AG10803 (cell line): ENCODE data around the gene PEX7.
A peak's percentile ranks its signal among the peaks of the same experiment; 100 is the strongest.
"Not testable (repeated sequence)": the region's sequence is repeated elsewhere in the genome, so short reads cannot be mapped to it uniquely, and the experiment has no call there.

Experiments used
- DNase-seq: peaks from one replicate; pipeline ENCODE4 v3.0.0; 2010; ENCODE audit warnings: low read depth
- H3K4me3 ChIP-seq: 2 replicates; pipeline ENCODE4 v1.5.1; 2011; ENCODE audit warnings: mild to moderate bottlenecking, low read length, control low read depth
- TF ChIP-seq, protein P1 (sequence below): conservative IDR thresholded peaks from 2 replicates; pipeline ENCODE4 v1.5.1; 2011; ENCODE audit warnings: mild to moderate bottlenecking, low read length, control low read depth, inconsistent platforms

PEX7 gene

GRCh38 chr6:136843210-136843609, 20.8 kb downstream of the PEX7 start:
- no peak for DNase-seq
- H3K4me3 ChIP-seq: no peak overlapping the region
- TF ChIP-seq, protein P1, sequence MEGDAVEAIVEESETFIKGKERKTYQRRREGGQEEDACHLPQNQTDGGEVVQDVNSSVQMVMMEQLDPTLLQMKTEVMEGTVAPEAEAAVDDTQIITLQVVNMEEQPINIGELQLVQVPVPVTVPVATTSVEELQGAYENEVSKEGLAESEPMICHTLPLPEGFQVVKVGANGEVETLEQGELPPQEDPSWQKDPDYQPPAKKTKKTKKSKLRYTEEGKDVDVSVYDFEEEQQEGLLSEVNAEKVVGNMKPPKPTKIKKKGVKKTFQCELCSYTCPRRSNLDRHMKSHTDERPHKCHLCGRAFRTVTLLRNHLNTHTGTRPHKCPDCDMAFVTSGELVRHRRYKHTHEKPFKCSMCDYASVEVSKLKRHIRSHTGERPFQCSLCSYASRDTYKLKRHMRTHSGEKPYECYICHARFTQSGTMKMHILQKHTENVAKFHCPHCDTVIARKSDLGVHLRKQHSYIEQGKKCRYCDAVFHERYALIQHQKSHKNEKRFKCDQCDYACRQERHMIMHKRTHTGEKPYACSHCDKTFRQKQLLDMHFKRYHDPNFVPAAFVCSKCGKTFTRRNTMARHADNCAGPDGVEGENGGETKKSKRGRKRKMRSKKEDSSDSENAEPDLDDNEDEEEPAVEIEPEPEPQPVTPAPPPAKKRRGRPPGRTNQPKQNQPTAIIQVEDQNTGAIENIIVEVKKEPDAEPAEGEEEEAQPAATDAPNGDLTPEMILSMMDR: no peak

DNA sequence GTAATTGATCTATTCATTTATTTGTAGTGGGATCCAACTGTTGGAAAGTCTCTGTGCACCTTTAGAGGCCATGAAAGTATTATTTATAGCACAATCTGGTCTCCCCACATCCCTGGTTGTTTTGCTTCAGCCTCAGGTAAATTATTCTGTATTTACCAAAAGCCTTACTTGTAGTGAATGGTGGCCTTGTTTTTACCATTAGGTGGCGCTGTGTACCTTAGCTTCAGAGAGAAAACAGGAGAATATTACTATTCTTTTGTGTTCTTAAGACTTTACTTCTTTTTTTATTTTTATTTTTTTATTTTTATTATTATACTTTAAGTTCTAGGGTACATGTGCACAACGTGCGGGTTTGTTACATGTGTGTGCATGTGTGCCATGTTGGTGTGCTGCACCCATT, 23.7 kb downstream of the PEX7 start:
- no peak overlapping the region for H3K4me3 ChIP-seq
- TF ChIP-seq, protein P1: peak; percentile 80
- DNase-seq: peak; percentile 65

- DNase-seq, H3K4me3 ChIP-seq: not testable (repeated sequence)
Measured at GRCh38 chr6:136846477-136846876, 24.1 kb downstream of the PEX7 start.

DNA sequence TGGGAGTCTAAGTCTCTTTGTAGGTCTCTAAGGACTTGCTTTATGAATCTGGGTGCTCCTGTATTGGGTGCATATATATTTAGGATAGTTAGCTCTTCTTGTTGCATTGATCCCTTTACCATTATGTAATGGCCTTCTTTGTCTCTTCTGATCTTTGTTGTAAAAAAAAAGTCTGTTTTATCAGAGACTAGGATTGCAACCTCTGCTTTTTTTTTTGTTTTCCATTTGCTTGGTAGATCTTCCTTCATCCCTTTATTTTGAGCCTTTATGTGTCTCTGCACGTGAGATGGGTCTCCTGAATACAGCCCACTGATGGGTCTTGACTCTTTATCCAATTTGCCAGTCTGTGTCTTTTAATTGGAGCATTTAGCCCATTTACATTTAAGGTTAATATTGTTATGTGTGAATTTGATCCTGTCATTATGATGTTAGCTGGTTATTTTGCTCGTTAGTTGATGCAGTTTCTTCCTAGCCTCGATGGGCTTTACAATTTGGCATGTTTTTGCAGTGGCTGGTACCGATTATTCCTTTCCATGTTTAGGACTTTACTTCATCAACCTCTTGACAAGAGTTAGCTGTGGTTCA, 27.7 kb downstream of the PEX7 start:
- not testable (repeated sequence) for DNase-seq

GRCh38 chr6:136859430-136859829, 37.0 kb downstream of the PEX7 start:
- TF ChIP-seq, protein P1: no peak
- H3K4me3 ChIP-seq: no peak overlapping the region
- no peak for DNase-seq

More for the DNA sequence above, 27.7 kb downstream of the PEX7 start:
- H3K4me3 ChIP-seq: not testable (repeated sequence)

DNA sequence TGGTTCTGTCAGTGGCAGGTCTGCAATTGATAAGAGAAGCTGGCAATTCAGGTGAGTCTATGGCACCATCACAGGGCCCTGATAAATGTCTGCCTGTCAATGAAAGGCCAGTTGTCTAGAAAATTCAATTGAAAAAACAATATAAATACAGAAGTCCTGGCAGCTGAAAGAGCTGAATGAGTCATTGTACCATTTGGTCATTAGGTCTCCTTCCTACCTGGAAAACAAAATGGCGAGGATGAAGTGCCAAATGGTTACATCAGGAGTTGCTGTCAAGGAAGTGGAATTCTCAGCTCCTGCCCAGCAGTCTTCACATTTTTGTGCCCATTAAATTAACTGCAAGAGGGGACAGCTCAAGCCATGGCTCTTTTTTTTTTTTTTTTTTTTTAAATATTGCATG, 37.7 kb downstream of the PEX7 start:
- TF ChIP-seq, protein P1: no peak
- DNase-seq: no peak
- no peak overlapping the region for H3K4me3 ChIP-seq

DNA sequence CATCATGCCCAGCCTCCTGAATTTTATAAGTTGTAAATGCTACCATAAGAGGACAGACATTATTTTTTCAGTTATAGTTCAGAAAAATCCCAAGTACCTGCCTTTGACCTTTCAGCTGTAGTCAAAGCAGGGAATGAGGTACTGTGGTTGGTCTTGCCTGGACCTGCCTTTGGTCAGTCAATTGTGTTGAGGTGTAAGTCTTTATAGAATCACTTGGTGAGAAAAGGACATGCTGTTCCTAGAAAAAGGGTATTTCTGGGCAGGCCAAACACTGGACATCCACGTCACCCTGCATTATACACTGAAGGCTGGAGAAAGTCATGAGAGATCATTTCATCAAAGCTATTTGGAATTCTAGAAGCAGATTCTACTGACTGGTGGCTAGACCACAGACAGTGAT, 40.3 kb downstream of the PEX7 start:
- H3K4me3 ChIP-seq: no peak overlapping the region
- TF ChIP-seq, protein P1: no peak
- DNase-seq: no peak

DNA sequence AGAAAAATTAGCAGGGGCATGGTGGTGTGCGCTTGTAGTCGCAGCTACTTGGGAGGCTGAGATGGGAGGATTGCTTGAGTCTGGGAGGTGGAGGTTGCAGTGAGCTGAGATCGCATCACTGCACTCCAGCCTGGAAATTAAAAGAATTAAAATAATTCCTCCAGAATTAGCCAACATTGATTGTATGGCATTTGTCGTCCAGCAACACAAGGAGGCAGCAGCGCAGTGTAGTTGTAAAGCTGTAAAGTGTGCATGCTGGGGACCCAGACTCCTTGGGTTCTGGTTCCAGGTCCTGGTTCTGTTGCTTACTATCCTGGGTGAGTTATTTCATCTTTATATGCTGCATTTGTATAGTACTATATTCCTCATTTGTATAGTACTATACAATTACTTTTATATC, 41.4 kb downstream of the PEX7 start:
- no peak overlapping the region for H3K4me3 ChIP-seq
- TF ChIP-seq, protein P1: no peak
- DNase-seq: no peak
